Uterus (tissue), 2 donors: ENCODE data around the gene SLC5A9.

Source experiments
- POLR2A ChIP-seq, 2 donors: fragments of 450-650 bp; IDR thresholded peaks; one replicate each; pipeline ENCODE4 v1.6.1; 2016; ENCODE audit warnings: antibody characterized with exemption in 2 of 2, mild to moderate bottlenecking in 1 of 2, moderate library complexity in 1 of 2
- TF ChIP-seq, protein P1 (sequence below), 4 experiments: fragments of 200-600 bp in 2 of 4; fragments of 450-650 bp in 2 of 4; sonication (generic) in 2 of 4; IDR thresholded peaks; one replicate each; pipeline ENCODE4 v1.5.1; 2016 to 2019; ENCODE audit warnings: antibody characterized with exemption in 4 of 4, mild to moderate bottlenecking in 2 of 4, moderate library complexity in 1 of 4

DNA sequence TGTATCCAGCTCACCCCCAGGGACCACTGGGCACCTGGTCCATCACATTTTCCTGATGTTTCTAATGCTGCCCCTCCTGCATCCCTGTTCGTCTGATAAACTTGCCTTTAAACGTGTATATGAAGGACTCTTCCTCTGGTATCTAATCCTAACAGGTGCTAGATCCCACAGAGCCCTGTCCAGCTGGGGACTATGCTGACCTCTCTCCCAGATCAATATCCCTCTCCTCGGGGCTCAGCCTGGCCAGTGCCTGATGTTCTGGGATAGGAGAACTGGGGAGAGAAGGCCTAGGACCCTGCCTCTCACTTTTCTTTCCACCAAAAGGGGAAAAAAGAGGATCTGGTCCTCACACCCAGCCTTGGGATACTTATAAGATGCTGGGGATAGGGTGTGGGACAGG lies 1.4 kb upstream of the SLC5A9 start:
- TF ChIP-seq, protein P1, sequence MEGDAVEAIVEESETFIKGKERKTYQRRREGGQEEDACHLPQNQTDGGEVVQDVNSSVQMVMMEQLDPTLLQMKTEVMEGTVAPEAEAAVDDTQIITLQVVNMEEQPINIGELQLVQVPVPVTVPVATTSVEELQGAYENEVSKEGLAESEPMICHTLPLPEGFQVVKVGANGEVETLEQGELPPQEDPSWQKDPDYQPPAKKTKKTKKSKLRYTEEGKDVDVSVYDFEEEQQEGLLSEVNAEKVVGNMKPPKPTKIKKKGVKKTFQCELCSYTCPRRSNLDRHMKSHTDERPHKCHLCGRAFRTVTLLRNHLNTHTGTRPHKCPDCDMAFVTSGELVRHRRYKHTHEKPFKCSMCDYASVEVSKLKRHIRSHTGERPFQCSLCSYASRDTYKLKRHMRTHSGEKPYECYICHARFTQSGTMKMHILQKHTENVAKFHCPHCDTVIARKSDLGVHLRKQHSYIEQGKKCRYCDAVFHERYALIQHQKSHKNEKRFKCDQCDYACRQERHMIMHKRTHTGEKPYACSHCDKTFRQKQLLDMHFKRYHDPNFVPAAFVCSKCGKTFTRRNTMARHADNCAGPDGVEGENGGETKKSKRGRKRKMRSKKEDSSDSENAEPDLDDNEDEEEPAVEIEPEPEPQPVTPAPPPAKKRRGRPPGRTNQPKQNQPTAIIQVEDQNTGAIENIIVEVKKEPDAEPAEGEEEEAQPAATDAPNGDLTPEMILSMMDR (IDR thresholded peaks at IDR 0.05) = no peak
- TF ChIP-seq POLR2A (IDR thresholded peaks at IDR 0.05) = no peak
